Thoracic aorta (tissue), 2 donors: ENCODE results near the gene OLA1. TPM values are rescaled to one million over a fixed set of nuclear protein-coding genes. Genes with fewer than 3 reads are reported as not detected.

Experiments used
- ATAC-seq: fragments of 150-250 bp; one replicate; pipeline ENCODE4 v1.8.0; 2017; ENCODE audit warnings: low read depth; ENCODE audit not compliant: insufficient number of reproducible peaks, low FRiP score
- DNase-seq: peaks from one replicate; pipeline ENCODE4 v3.0.0-alpha.2; 2020; ENCODE audit warnings: low spot score
- H3K27ac ChIP-seq, 2 donors: fragments of 200-600 bp; sonication (generic); 1 replicate in 1 of 2; 2 replicates in 1 of 2; pipeline ENCODE4 v1.5.1; 2016; ENCODE audit warnings: mild to moderate bottlenecking in 2 of 2, moderate library complexity in 2 of 2
- H3K27me3 ChIP-seq: fragments of 200-600 bp; sonication (generic); replicated peaks from 2 replicates; pipeline ENCODE4 v1.6.0; 2016; ENCODE audit warnings: mild to moderate bottlenecking; ENCODE audit not compliant: insufficient read depth
- H3K36me3 ChIP-seq: fragments of 200-600 bp; sonication (generic); one replicate; pipeline ENCODE4 v1.5.1; 2016
- H3K4me1 ChIP-seq, 2 donors: fragments of 200-600 bp; sonication (generic); 1 replicate in 1 of 2; 2 replicates in 1 of 2; pipeline versions ENCODE4 v1.5.1 to v1.6.0; 2016; ENCODE audit warnings: low read depth in 2 of 2, mild to moderate bottlenecking in 1 of 2; ENCODE audit not compliant: control insufficient read depth in 1 of 2
- H3K4me3 ChIP-seq: fragments of 200-600 bp; sonication (generic); 2 replicates; pipeline ENCODE4 v1.5.1; 2016; ENCODE audit warnings: mild to moderate bottlenecking
- H3K9me3 ChIP-seq: fragments of 200-600 bp; sonication (generic); 2 replicates; pipeline ENCODE4 v1.5.1; 2016
- total RNA-seq, 2 donors: library from RNA; depleted of rRNA; stranded (reverse); fragments of >200 nt; gene quantifications; one replicate each; pipeline versions ENCODE4 v1.1.0 to v1.2.3, GENCODE V29; 2016
- TF ChIP-seq, protein P1 (sequence below): fragments of 200-600 bp; sonication (generic); IDR thresholded peaks from one replicate; pipeline ENCODE4 v1.5.1; 2019; ENCODE audit warnings: antibody characterized with exemption

The OLA1 gene
- total RNA-seq, 2 donors from 2014 or later = 15.2 to 48.0 TPM

DNA sequence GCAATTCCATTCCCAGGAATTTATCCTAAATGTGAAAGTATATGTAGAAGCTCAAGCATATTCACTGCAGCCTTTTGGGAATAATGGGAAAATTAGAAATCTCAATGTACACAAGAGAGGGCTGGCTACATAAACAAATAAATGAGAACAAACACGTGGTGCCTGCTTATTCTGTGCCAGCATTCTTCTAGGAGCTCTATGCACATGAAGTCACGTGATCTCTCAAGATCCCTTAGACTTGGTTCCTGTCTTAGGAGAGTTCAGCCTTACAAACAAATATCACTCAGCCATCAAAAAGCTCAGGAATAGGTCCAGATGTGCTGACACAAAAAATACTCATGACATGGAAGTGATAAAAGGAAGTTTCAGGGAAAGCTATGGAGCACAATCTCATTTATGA, 190.3 kb downstream of the OLA1 start:
- Histone ChIP-seq H3K36me3 (no peaks in the 10 kb centered on the region), H3K27ac (no peak overlapping the region), H3K27me3 (no peaks in the 10 kb centered on the region), H3K4me1 (no peaks in the 10 kb centered on the region), H3K4me3 (no peak overlapping the region), H3K9me3 (no peaks in the 10 kb centered on the region)
- TF ChIP-seq, protein P1, sequence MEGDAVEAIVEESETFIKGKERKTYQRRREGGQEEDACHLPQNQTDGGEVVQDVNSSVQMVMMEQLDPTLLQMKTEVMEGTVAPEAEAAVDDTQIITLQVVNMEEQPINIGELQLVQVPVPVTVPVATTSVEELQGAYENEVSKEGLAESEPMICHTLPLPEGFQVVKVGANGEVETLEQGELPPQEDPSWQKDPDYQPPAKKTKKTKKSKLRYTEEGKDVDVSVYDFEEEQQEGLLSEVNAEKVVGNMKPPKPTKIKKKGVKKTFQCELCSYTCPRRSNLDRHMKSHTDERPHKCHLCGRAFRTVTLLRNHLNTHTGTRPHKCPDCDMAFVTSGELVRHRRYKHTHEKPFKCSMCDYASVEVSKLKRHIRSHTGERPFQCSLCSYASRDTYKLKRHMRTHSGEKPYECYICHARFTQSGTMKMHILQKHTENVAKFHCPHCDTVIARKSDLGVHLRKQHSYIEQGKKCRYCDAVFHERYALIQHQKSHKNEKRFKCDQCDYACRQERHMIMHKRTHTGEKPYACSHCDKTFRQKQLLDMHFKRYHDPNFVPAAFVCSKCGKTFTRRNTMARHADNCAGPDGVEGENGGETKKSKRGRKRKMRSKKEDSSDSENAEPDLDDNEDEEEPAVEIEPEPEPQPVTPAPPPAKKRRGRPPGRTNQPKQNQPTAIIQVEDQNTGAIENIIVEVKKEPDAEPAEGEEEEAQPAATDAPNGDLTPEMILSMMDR = no peak
- DNase-seq (no peak), ATAC-seq (no peak)

DNA sequence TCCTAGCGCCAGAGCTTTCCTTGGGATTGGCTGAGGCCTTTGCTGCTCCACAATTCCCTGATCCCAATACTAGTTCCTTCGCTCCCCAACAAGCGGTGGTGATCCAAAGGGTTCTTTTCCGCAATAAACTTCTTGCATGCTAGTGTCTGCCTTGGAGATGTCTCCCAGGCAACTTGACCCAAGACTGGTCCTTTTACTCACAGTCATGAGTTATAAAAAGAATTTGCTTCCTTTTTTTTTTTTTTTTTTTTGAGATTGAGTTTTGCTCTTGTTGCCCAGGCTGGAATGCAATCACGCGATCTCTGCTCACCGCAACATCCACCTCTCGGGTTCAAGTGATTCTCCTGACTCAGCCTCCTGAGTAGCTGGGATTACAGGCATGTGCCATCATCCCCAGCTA, 193.4 kb downstream of the OLA1 start:
- ATAC-seq = no peak
- TF ChIP-seq, protein P1 = no peak
- H3K9me3 ChIP-seq = no peaks in the 10 kb centered on the region

DNA sequence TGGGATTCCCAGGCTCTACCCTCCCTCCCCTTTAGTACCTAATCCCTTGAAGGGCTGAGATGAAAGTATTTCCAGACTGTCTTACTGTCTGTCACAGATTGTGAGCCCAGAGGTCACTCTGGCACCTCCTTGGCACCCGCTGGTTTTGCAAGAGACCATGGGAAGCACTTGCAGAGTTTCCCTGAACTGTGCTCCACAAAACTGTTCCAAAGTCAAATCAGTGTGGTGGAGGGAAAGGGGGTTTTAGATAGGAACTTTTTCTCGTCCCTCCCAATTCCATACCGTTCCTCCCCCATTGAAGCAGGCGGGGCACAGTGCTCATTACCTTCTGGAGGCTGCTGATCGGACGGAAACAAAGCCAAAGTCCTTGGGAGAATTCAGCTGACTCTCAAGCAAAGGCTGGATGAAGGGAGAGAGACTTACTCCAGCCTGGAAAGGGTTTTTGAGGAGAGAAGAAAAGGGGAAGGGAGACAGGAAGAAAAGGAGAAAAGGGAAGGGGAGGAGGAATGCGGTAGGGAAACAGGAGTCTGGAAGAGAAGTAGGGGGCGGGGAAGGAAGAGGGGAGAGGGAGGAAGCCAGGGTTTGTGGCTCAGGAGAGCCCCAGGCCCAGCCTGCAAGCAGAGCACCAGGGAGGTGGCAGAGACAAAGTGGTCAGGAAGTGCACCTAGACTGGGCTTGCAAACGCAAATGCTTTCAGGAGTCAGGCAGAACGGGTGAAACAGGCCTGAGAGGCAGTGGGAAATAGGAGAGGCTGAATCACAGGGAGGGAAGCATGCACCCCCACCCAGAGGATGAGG, 194.8 kb downstream of the OLA1 start:
- Histone ChIP-seq H3K9me3 (no peaks in the 10 kb centered on the region), H3K27me3 (no peaks in the 10 kb centered on the region), H3K27ac (no peak overlapping the region), H3K4me1 (no peaks in the 10 kb centered on the region), H3K36me3 (no peaks in the 10 kb centered on the region), H3K4me3 (no peak overlapping the region)
- ATAC-seq (no peak), DNase-seq (no peak)
- TF ChIP-seq, protein P1 = no peak

More for the DNA sequence above, 193.4 kb downstream of the OLA1 start:
- Histone ChIP-seq H3K4me3 (no peak overlapping the region), H3K4me1 (no peaks in the 10 kb centered on the region), H3K27ac (no peak overlapping the region), H3K36me3 (no peaks in the 10 kb centered on the region), H3K27me3 (no peaks in the 10 kb centered on the region)
- DNase-seq = no peak

DNA sequence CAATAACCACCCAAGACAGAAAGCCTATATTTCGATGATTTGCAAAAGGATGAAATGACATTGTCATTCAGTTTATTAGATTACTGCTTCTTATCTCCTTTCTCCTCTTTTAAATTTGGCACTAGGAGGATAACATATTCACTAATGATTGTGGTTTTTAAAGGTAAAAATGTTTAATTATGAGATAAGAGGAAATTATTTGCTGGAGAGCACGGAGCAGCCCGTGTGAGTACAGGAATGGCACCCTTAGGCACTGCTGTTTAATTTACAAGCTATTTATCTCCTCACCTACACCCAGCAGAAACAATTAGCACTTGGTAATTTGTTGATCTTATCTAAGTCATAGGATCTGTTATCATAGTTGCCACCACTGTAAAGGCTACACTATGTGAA, 195.8 kb downstream of the OLA1 start:
- TF ChIP-seq, protein P1 = no peak
- Histone ChIP-seq H3K4me3 (no peak overlapping the region), H3K36me3 (no peaks in the 10 kb centered on the region), H3K27me3 (no peaks in the 10 kb centered on the region), H3K27ac (no peak overlapping the region), H3K9me3 (no peaks in the 10 kb centered on the region), H3K4me1 (no peaks in the 10 kb centered on the region)
- ATAC-seq (no peak), DNase-seq (no peak)

DNA sequence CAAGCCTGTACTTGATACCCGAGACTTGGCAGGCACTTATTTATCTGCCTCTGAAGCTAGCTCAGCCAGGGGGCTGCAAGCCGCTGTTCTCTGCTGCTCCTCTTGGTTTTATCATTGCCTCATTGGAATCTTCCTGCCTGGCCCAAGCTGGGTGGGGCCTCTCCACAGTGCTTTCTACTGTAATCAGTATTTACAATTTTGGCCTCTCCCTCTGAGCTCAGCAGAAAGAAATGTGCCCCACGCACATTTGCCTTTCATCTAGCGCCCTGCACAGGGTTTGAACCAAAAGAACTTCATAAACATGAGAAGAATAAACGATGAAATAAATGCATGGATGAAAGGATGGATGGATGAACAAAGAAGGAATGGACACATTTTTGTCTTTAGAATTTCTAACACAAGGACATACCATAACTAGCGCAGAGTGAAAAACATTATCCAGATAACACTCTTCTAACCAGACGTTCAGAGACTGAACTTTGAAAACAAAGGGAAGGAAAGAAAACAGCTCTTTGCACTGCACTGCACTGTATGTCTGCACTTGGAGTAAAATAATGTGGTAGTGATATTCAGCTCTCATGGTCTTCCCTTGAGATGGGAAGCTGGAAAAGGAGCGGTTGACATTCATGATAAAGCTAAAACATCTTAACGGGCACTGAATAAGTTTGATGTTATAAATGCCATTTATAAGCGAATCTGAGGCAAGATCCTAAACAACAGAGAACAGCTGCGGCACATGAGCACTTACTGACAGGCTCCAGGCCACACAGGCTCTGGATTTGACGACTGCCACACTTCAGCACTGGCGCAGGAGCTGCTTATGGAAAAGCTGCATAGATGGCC, 196.4 kb downstream of the OLA1 start:
- Histone ChIP-seq H3K27me3 (no peaks in the 10 kb centered on the region), H3K4me1 (no peaks in the 10 kb centered on the region), H3K4me3 (no peak overlapping the region), H3K36me3 (no peaks in the 10 kb centered on the region), H3K9me3 (no peaks in the 10 kb centered on the region), H3K27ac (no peak overlapping the region)
- ATAC-seq (no peak), DNase-seq (no peak)
- TF ChIP-seq, protein P1 = no peak
